Neural progenitor cell (in vitro differentiated cells): Measurements from ENCODE around the gene TP73.

Experiments used
- CTCF ChIP-seq: fragments of 200-600 bp; sonication (generic); IDR thresholded peaks from 2 replicates; pipeline ENCODE4 v1.5.1; 2017; ENCODE audit warnings: antibody characterized with exemption, mild to moderate bottlenecking
- EZH2 ChIP-seq: fragments of 200-600 bp; sonication (generic); IDR thresholded peaks from 2 replicates; pipeline ENCODE4 v1.6.1; 2017; ENCODE audit warnings: antibody characterized with exemption, mild to moderate bottlenecking, moderate library complexity

GRCh38 chr1:3746830-3747521 lies 94.7 kb downstream of the TP73 start:
- TF ChIP-seq CTCF, result no peak
- TF ChIP-seq EZH2, result peak; percentile 54
